Stimulated activated CD8-positive, alpha-beta memory T cell treated with anti-CD3 and anti-CD28 coated beads, Interleukin-2, amount 100 ng/mL, for 1 hour (primary cell): ENCODE measurements around the gene ELOB.
A peak's percentile ranks its signal among the peaks of the same experiment; 100 is the strongest.

Experiments
- DNase-seq, 2 donors: peaks; one replicate each; pipeline ENCODE4 v3.0.0-alpha.2; 2020; ENCODE audit warnings: low read depth in 2 of 2

Gene ELOB

GRCh38 chr16:2768403-2769089, 8.5 kb downstream of the ELOB start:
- no peak for DNase-seq

- DNase-seq: no peak
These were observed 9.2 kb downstream of the ELOB start for GRCh38 chr16:2767891-2768290.

- DNase-seq: no peak
These were observed 9.8 kb downstream of the ELOB start for GRCh38 chr16:2767140-2767731.

DNA sequence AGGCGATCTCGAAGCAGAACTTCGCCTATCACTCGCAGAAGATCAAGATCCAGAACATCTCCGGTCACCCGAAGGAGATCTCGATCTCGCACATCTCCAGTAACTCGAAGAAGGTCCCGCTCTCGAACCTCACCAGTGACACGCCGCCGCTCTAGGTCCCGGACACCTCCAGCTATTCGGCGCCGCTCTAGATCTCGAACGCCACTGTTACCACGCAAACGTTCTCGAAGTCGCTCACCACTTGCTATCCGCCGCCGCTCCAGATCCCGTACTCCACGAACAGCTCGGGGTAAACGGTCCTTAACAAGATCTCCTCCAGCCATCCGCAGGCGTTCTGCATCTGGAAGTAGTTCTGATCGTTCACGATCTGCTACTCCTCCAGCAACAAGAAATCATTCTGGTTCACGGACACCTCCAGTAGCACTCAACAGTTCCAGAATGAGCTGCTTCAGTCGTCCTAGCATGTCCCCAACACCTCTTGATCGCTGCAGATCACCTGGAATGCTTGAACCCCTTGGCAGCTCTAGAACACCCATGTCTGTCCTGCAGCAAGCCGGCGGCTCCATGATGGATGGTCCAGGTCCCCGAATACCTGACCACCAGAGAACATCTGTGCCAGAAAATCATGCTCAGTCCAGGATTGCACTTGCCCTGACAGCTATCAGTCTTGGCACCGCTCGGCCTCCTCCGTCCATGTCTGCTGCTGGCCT, 10.5 kb downstream of the ELOB start:
- no peak for DNase-seq

DNA sequence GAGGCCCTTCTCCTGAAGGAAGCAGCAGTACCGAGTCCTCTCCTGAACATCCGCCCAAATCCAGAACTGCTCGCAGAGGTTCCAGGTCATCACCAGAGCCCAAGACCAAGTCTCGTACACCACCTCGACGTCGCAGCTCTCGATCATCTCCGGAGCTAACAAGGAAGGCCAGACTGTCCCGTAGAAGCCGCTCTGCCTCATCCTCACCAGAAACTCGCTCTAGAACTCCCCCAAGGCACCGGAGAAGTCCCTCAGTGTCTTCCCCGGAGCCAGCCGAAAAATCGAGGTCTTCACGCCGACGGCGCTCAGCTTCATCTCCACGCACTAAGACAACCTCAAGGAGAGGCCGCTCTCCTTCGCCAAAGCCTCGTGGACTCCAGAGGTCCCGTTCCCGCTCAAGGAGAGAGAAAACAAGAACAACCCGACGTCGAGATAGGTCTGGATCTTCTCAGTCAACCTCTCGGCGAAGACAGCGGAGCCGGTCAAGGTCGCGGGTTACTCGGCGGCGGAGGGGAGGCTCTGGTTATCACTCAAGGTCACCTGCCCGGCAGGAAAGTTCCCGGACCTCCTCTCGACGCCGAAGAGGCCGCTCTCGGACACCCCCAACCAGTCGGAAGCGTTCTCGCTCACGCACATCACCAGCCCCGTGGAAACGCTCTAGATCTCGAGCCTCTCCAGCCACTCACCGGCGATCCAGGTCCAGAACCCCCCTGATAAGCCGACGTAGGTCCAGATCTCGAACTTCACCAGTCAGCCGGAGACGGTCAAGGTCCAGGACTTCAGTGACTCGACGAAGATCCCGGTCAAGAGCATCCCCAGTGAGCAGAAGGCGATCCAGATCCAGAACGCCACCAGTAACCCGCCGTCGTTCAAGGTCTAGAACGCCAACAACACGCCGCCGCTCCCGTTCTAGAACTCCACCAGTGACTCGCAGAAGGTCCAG, 11.3 kb downstream of the ELOB start:
- DNase-seq: no peak

GRCh38 chr16:2764718-2765117, 12.4 kb downstream of the ELOB start:
- no peak for DNase-seq

DNA sequence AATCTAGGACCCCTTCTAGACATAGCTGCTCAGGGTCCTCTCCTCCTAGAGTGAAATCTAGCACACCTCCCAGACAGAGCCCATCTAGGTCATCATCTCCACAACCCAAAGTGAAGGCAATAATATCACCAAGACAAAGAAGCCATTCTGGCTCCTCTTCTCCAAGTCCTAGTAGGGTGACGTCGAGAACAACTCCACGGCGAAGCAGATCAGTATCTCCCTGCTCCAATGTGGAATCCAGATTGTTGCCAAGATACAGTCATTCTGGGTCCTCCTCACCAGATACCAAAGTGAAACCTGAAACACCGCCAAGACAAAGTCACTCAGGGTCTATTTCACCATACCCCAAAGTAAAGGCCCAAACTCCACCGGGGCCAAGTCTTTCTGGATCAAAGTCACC, 13.9 kb downstream of the ELOB start:
- no peak for DNase-seq

DNA sequence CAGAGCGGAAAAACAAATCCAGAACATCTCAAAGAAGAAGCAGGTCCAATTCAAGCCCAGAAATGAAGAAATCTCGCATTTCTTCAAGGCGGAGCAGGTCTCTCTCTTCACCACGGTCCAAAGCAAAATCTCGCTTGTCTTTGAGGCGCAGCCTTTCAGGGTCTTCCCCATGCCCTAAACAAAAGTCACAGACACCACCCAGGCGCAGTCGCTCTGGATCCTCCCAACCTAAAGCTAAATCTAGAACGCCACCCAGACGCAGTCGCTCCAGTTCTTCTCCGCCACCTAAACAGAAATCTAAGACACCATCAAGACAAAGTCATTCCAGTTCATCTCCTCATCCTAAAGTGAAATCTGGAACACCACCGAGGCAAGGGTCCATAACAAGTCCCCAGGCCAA, 14.4 kb downstream of the ELOB start:
- DNase-seq: no peak

DNA sequence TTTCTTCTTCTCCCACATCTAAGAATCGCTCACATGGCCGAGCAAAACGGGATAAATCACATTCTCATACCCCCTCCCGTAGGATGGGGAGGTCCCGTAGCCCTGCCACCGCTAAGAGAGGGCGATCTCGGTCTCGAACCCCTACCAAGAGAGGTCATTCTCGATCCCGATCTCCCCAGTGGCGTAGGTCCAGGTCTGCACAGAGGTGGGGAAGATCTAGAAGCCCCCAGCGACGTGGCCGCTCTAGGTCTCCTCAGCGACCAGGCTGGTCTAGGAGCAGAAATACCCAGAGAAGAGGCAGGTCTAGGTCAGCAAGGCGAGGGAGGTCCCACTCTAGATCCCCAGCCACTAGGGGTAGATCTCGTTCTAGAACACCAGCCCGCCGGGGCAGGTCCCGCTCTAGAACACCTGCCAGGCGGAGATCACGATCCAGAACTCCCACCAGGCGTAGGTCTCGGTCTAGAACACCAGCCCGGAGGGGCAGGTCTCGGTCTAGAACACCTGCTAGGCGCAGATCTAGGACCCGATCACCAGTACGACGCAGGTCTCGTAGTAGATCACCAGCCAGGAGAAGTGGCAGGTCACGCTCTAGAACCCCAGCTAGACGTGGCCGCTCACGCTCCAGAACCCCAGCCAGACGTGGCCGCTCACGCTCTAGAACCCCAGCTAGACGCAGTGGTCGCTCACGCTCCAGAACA, 15.0 kb downstream of the ELOB start:
- no peak for DNase-seq

- no peak for DNase-seq
These were observed 15.6 kb downstream of the ELOB start for GRCh38 chr16:2761472-2761871.

GRCh38 chr16:2757344-2757743, 19.7 kb downstream of the ELOB start:
- no peak for DNase-seq

GRCh38 chr16:2756288-2757015, 20.6 kb downstream of the ELOB start:
- DNase-seq: no peak

- no peak for DNase-seq
These were observed 21.9 kb downstream of the ELOB start for GRCh38 chr16:2755158-2755557.

GRCh38 chr16:2753733-2754020, 23.4 kb downstream of the ELOB start:
- DNase-seq: no peak

DNA sequence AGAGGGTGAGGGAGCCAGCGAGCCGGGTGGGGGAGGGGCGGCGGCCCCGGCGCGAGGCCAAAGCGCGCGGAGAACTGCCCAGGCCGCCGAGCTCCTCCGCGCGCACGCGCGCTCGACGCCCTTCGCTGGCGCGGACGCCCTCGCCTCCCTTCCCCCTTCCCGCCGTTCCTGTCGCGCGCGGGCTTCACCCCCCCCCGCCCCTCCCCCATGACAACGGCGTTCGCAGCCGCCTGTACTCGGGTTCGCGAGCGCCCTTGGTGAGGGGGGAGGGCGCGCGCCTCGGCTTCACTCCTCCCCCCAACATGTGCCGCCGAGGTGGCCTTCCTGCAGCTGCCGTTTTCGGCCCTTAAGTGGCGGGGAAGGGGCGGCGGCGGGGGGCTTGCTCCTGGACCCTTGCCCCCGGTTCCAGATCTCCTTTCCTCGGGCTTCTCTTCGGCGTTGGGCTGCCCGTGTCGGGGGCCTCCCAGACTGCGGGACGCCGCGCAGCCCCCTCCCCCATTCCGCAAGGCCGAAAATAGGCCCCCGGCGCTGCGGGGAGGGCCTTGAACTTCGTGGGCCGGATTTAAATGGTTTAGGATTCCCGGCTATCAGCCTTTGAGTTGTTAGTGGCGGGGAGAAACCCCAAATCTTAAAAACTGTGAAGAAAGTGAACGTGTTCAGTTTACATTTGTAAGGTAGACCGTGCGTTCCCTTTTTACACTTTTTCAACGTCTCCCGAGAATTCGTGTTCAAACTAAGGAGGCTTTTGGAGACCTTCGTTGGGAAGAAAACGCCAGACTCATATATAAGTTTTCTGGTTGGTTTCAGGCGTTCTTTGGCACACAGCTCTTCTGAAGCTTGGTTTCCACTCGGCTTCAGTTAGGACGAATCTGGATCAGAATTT, 24.0 kb downstream of the ELOB start:
- peak in 1 of 2 donors; percentile 21 for DNase-seq

DNA sequence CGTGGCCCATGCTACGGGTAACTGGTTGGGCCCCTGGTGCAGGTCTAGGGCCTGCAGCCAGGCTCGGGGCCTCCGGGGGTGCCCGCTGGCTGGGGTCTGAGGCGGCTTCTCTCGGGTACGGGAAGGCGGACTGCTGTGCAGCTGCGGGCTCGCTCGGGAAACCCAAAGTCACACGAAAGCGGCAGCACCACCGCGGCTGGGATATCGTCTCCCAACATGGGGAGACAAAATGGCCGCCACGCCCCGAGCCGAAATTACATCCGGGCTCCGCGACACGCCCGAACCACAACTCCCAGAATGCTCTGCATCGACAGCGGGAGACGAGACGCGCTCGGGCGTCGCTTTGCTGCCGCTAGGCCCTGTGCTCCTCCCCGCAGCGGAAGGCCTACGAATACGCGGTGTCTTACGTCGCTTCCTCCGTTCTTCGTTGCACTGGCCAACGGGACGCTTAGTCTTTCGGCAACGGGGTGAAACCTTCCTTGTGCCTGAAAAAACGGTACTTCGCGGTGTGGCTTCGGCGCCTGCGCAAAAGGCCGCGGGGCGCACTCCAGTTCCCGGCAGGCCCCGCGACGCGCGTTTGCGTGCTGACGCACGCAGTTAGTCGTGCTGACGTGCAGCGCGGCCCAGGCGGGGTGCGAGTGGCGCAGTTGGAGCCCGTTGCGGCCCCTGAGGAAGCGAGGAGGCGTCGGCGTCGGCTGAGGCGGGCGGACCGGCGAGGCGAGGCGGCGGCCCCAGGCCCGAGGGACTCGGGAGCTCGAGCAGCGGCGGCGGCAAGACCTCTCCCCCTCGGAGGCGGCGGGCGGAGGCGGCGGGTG, 24.8 kb downstream of the ELOB start, which contains the start of gene SRRM2:
Gene SRRM2 (plus strand): TSS at position 604 of the 815 bp plus-strand sequence. CDS start 3,727 bp downstream, outside the sequence.
- peak; percentile 88 to 89 for DNase-seq

DNA sequence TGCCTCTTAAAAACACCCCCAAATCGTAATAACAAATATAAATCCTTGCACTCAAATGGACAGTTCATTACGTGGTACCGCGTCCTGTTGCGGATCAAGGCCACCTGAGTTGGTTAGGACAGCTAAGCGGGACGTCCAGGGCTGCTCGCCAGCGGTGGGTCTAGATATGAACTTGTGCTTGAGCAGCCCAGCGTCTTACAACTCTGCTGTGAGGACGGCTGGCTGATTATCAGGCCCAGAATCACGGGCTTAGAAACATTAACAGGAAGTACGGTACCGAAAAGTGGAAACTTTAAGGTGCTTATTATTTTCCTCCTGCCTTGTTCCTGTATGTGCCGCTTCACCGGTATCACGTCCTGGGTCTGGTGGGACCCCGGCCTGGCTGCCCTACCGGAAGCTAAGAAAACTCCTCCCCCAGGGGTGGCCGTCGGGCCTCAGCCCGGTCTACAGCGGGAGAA, 25.5 kb downstream of the ELOB start:
- DNase-seq: no peak

- DNase-seq: no peak
These were observed 27.1 kb downstream of the ELOB start for GRCh38 chr16:2749936-2750335.

- no peak for DNase-seq
These were observed 27.6 kb downstream of the ELOB start for GRCh38 chr16:2749476-2749875.
